ENCODE measurements around the gene CDCA7.
"Not testable (repeated sequence)": the region's sequence is repeated elsewhere in the genome, so short reads cannot be mapped to it uniquely, and the experiment has no call there.

Gene CDCA7

GRCh38 chr2:173323371-173323770 is 31.3 kb upstream of the CDCA7 start:
- no peaks in the 10 kb centered on the region for H3K79me2 ChIP-seq (ENCODE audit: insufficient read depth, low read depth)
- no peak overlapping the region for H2AFZ ChIP-seq (ENCODE audit: low read depth)
- H3K36me3 ChIP-seq (ENCODE audit: insufficient read depth) = no peaks in the 10 kb centered on the region
- H3K9ac ChIP-seq = no peak overlapping the region
- no peak overlapping the region for H3K27ac ChIP-seq
- no peaks in the 10 kb centered on the region for H4K20me1 ChIP-seq (ENCODE audit: insufficient read depth)
- no peak for TF ChIP-seq CTCF (conservative IDR thresholded peaks at IDR 0.05; ENCODE audit: low read depth, low read length)
- H3K4me1 ChIP-seq (ENCODE audit: low read depth, poor library complexity, severe bottlenecking) = no peaks in the 10 kb centered on the region
- no peak overlapping the region for H3K4me2 ChIP-seq
- H3K4me3 ChIP-seq (IDR thresholded peaks at IDR 0.05; ENCODE audit: insufficient read depth, low read depth, low read length) = no peak overlapping the region
- no peaks in the 10 kb centered on the region for H3K27me3 ChIP-seq (ENCODE audit: insufficient read depth, low read depth)

- Histone ChIP-seq H3K27ac (no peak overlapping the region), H3K4me3 (IDR thresholded peaks at IDR 0.05; ENCODE audit: insufficient read depth, low read depth, low read length) (no peak overlapping the region)
These were observed 27.9 kb upstream of the CDCA7 start for GRCh38 chr2:173326806-173327205.

GRCh38 chr2:173327421-173327820 is 27.3 kb upstream of the CDCA7 start:
- Histone ChIP-seq H4K20me1 (ENCODE audit: insufficient read depth) (no peaks in the 10 kb centered on the region), H2AFZ (ENCODE audit: low read depth) (no peak overlapping the region), H3K36me3 (ENCODE audit: insufficient read depth) (no peaks in the 10 kb centered on the region), H3K79me2 (ENCODE audit: insufficient read depth, low read depth) (no peaks in the 10 kb centered on the region), H3K4me1 (ENCODE audit: low read depth, poor library complexity, severe bottlenecking) (no peaks in the 10 kb centered on the region), H3K9ac (no peak overlapping the region), H3K27me3 (ENCODE audit: insufficient read depth, low read depth) (no peaks in the 10 kb centered on the region), H3K4me2 (no peak overlapping the region), H3K27ac (no peak overlapping the region), H3K4me3 (IDR thresholded peaks at IDR 0.05; ENCODE audit: insufficient read depth, low read depth, low read length) (no peak overlapping the region)
- TF ChIP-seq CTCF (conservative IDR thresholded peaks at IDR 0.05; ENCODE audit: low read depth, low read length) = no peak

More at GRCh38 chr2:173326806-173327205, 27.9 kb upstream of the CDCA7 start:
- Histone ChIP-seq H3K79me2 (ENCODE audit: insufficient read depth, low read depth) (no peaks in the 10 kb centered on the region), H3K4me1 (ENCODE audit: low read depth, poor library complexity, severe bottlenecking) (no peaks in the 10 kb centered on the region), H3K36me3 (ENCODE audit: insufficient read depth) (no peaks in the 10 kb centered on the region), H4K20me1 (ENCODE audit: insufficient read depth) (no peaks in the 10 kb centered on the region), H3K9ac (no peak overlapping the region), H3K4me2 (no peak overlapping the region), H3K27me3 (ENCODE audit: insufficient read depth, low read depth) (no peaks in the 10 kb centered on the region), H2AFZ (ENCODE audit: low read depth) (no peak overlapping the region)
- no peak for TF ChIP-seq CTCF (conservative IDR thresholded peaks at IDR 0.05; ENCODE audit: low read depth, low read length)

- not testable (repeated sequence) for H3K4me3 ChIP-seq (IDR thresholded peaks at IDR 0.05; ENCODE audit: insufficient read depth, low read depth, low read length); H3K4me1 ChIP-seq (ENCODE audit: low read depth, poor library complexity, severe bottlenecking); H4K20me1 ChIP-seq (ENCODE audit: insufficient read depth); H3K36me3 ChIP-seq (ENCODE audit: insufficient read depth); H3K27ac ChIP-seq; H2AFZ ChIP-seq (ENCODE audit: low read depth); H3K9ac ChIP-seq; H3K4me2 ChIP-seq; H3K79me2 ChIP-seq (ENCODE audit: insufficient read depth, low read depth); H3K27me3 ChIP-seq (ENCODE audit: insufficient read depth, low read depth)
These were observed 21.7 kb upstream of the CDCA7 start for GRCh38 chr2:173333003-173333402.

GRCh38 chr2:173339807-173340206 is 14.9 kb upstream of the CDCA7 start:
- TF ChIP-seq CTCF (conservative IDR thresholded peaks at IDR 0.05; ENCODE audit: low read depth, low read length) = no peak
- no peaks in the 10 kb centered on the region for H3K4me1 ChIP-seq (ENCODE audit: low read depth, poor library complexity, severe bottlenecking)
- no peak overlapping the region for H3K27ac ChIP-seq
- no peak overlapping the region for H2AFZ ChIP-seq (ENCODE audit: low read depth)
- no peak overlapping the region for H3K4me2 ChIP-seq
- H3K79me2 ChIP-seq (ENCODE audit: insufficient read depth, low read depth) = no peaks in the 10 kb centered on the region
- H3K4me3 ChIP-seq (IDR thresholded peaks at IDR 0.05; ENCODE audit: insufficient read depth, low read depth, low read length) = no peak overlapping the region
- no peaks in the 10 kb centered on the region for H3K36me3 ChIP-seq (ENCODE audit: insufficient read depth)
- no peaks in the 10 kb centered on the region for H4K20me1 ChIP-seq (ENCODE audit: insufficient read depth)
- no peaks in the 10 kb centered on the region for H3K27me3 ChIP-seq (ENCODE audit: insufficient read depth, low read depth)
- no peak overlapping the region for H3K9ac ChIP-seq

All from KMS-11 (cell line).